HCT116 (cell line): ENCODE measurements around the gene GREM2. TPM values are rescaled to one million over a fixed set of nuclear protein-coding genes. Genes with fewer than 3 reads are reported as not detected.

Source experiments
- ATAC-seq: fragments of 200-7000 bp; cut with Tn5 transposase; 2 replicates; pipeline ENCODE4 v1.9.1; 2020; ENCODE audit warnings: mild to moderate bottlenecking, moderate library complexity
- BruUV-seq: library from RNA; stranded (reverse); fragments of 400-500 nt; replicated peaks from 2 replicates; lab custom pipeline; 2021; lab: Mats Ljungman, UMichigan
- CTCF ChIA-PET: fragments of 300-600 bp; sonication (Branson Sonifier 250); formaldehyde crosslinking; loops from one replicate; lab custom pipeline; 2021; ENCODE audit warnings: antibody characterized with exemption; lab: Charles Lee
- POLR2A ChIA-PET: fragments of 300-600, 350-600 bp; sonication (Branson Sonifier 250); formaldehyde crosslinking; loops from one replicate; lab custom pipeline; 2021; ENCODE audit warnings: antibody characterized with exemption; lab: Charles Lee
- RAD21 ChIA-PET, 2 experiments: fragments of 300-600 bp; sonication (Branson Sonifier 250); formaldehyde crosslinking; loops; one replicate each; lab custom pipeline; 2023; ENCODE audit warnings: low total read pairs in 2 of 2; ENCODE audit not compliant: uncharacterized antibody in 2 of 2, unreplicated experiment in 2 of 2, low non-redundant PET in 1 of 2; lab: Charles Lee
- DNase-seq: peaks from one replicate; pipeline ENCODE4 v3.0.0-alpha.2; 2010; ENCODE audit warnings: low read depth, low spot score
- H2AFZ ChIP-seq: fragments of 200-600 bp; shearing (Covaris generic), sonication (generic); 2 replicates; pipeline ENCODE4 v1.6.1; 2017; ENCODE audit warnings: low read depth, mixed run types, mixed read lengths, antibody characterized with exemption, low read length; ENCODE audit not compliant: poor library complexity, severe bottlenecking
- H3K27ac ChIP-seq: 2 replicates; pipeline ENCODE4 v1.5.1; 2012; ENCODE audit warnings: low read depth, low read length
- H3K27me3 ChIP-seq: fragments of 200-600 bp; sonication (generic); 2 replicates; pipeline ENCODE4 v1.6.1; 2016; ENCODE audit warnings: mixed run types, low read length, mixed read lengths; ENCODE audit not compliant: insufficient read depth
- H3K36me3 ChIP-seq, 2 experiments: fragments of 200-500 bp in 1 of 2; fragments of 200-600 bp in 1 of 2; sonication (Bioruptor generic) in 1 of 2; sonication (generic) in 1 of 2; 2 replicates each; pipeline versions ENCODE4 v1.5.1 to v1.6.1; 2014 to 2016; ENCODE audit warnings: low read length in 2 of 2, inconsistent platforms in 1 of 2, mixed read lengths in 1 of 2, mixed run types in 1 of 2; ENCODE audit not compliant: insufficient read depth in 2 of 2, control insufficient read depth in 1 of 2
- H3K4me1 ChIP-seq, 2 experiments: fragments of 200-600 bp in 1 of 2; sonication (generic) in 1 of 2; 2 replicates each; pipeline versions ENCODE4 v1.5.1 to v1.6.1; 2012 to 2017; ENCODE audit warnings: low read length in 2 of 2, inconsistent platforms in 1 of 2, mild to moderate bottlenecking in 1 of 2, mixed read lengths in 1 of 2, mixed run types in 1 of 2, moderate library complexity in 1 of 2; ENCODE audit not compliant: insufficient read depth in 2 of 2, control insufficient read depth in 1 of 2
- H3K4me2 ChIP-seq: fragments of 200-600 bp; sonication (generic); 2 replicates; pipeline ENCODE4 v1.6.1; 2017; ENCODE audit warnings: mixed run types, low read length, mixed read lengths
- H3K4me3 ChIP-seq, 2 experiments: fragments of 200-600 bp in 1 of 2; sonication (generic) in 1 of 2; replicated peaks in 1 of 2; 2 replicates each; pipeline ENCODE4 v1.5.1; 2011 to 2016; ENCODE audit warnings: low read length in 2 of 2, control low read depth in 1 of 2, low read depth in 1 of 2, mild to moderate bottlenecking in 1 of 2, mixed read lengths in 1 of 2, mixed run types in 1 of 2
- H3K79me2 ChIP-seq: fragments of 200-600 bp; sonication (generic); 2 replicates; pipeline ENCODE4 v1.6.1; 2017; ENCODE audit warnings: mild to moderate bottlenecking, mixed run types, low read length, moderate library complexity, mixed read lengths; ENCODE audit not compliant: insufficient read depth
- H3K9ac ChIP-seq: fragments of 200-600 bp; sonication (generic); 2 replicates; pipeline ENCODE4 v1.6.1; 2016; ENCODE audit warnings: low read length, mixed read lengths
- H3K9me2 ChIP-seq: fragments of 200-600 bp; sonication (generic), shearing (Covaris generic); 2 replicates; pipeline ENCODE4 v1.6.1; 2017; ENCODE audit warnings: mixed run types, mild to moderate bottlenecking, moderate library complexity; ENCODE audit not compliant: insufficient read depth
- H3K9me3 ChIP-seq, 2 experiments: fragments of 200-500 bp in 1 of 2; fragments of 200-600 bp in 1 of 2; sonication (Bioruptor generic) in 1 of 2; sonication (generic) in 1 of 2; 2 replicates each; pipeline ENCODE4 v1.6.1; 2014 to 2017; ENCODE audit warnings: low read length in 2 of 2, mixed read lengths in 2 of 2, inconsistent platforms in 1 of 2, low read depth in 1 of 2, mild to moderate bottlenecking in 1 of 2, mixed run types in 1 of 2, moderate library complexity in 1 of 2; ENCODE audit not compliant: control insufficient read depth in 1 of 2, insufficient read depth in 1 of 2
- H4K20me1 ChIP-seq: fragments of 200-600 bp; sonication (generic), shearing (Covaris generic); 2 replicates; pipeline ENCODE4 v1.6.1; 2017; ENCODE audit warnings: mixed run types, mild to moderate bottlenecking, moderate library complexity; ENCODE audit not compliant: insufficient read depth
- CBX3 ChIP-seq: IDR thresholded peaks from 2 replicates; pipeline ENCODE4 v1.6.1; 2012; ENCODE audit warnings: low read depth
- CEBPB ChIP-seq: IDR thresholded peaks from 2 replicates; pipeline ENCODE4 v1.6.1; 2012; ENCODE audit warnings: low read depth
- EGR1 ChIP-seq: IDR thresholded peaks from 2 replicates; pipeline ENCODE4 v1.6.1; 2012; ENCODE audit warnings: low read depth
- EZH2 ChIP-seq: fragments of 200-600 bp; sonication (generic); IDR thresholded peaks from 2 replicates; pipeline ENCODE4 v1.6.1; 2017; ENCODE audit warnings: antibody characterized with exemption, mixed run types
- EZH2phosphoT487 ChIP-seq: fragments of 200-600 bp; IDR thresholded peaks from 2 replicates; pipeline ENCODE4 v1.6.1; 2018; ENCODE audit warnings: antibody characterized with exemption, borderline replicate concordance
- FOSL1 ChIP-seq: IDR thresholded peaks from 2 replicates; pipeline ENCODE4 v1.6.1; 2012; ENCODE audit warnings: low read depth
- POLR2AphosphoS5 ChIP-seq: IDR thresholded peaks from 2 replicates; pipeline ENCODE4 v1.6.1; 2011; ENCODE audit warnings: mild to moderate bottlenecking, low read depth, low read length, moderate library complexity
- RAD21 ChIP-seq: IDR thresholded peaks from 2 replicates; pipeline ENCODE4 v1.6.1; 2012; ENCODE audit warnings: low read depth, mild to moderate bottlenecking
- SIN3A ChIP-seq: IDR thresholded peaks from 2 replicates; pipeline ENCODE4 v1.6.1; 2012; ENCODE audit warnings: low read depth
- SP1 ChIP-seq: IDR thresholded peaks from 2 replicates; pipeline ENCODE4 v1.6.1; 2012; ENCODE audit warnings: low read depth
- SRF ChIP-seq: IDR thresholded peaks from 2 replicates; pipeline ENCODE4 v1.6.1; 2012; ENCODE audit warnings: low read depth
- YY1 ChIP-seq: IDR thresholded peaks from 2 replicates; pipeline ENCODE4 v1.6.1; 2011; ENCODE audit warnings: low read length, low read depth, moderate library complexity, mild to moderate bottlenecking; ENCODE audit not compliant: insufficient replicate concordance; ENCODE audit errors: extremely low read depth
- ZFX ChIP-seq: fragments of 450-650 bp; IDR thresholded peaks from 2 replicates; pipeline ENCODE4 v1.6.1; 2017
- ZNF274 ChIP-seq: fragments of 200-500 bp; sonication (Bioruptor generic); IDR thresholded peaks from 2 replicates; pipeline ENCODE4 v1.6.1; 2014; ENCODE audit warnings: mild to moderate bottlenecking, low read depth, low read length, inconsistent platforms
- intact Hi-C: fragments of 100-400 bp; cut with micrococcal nuclease; formaldehyde crosslinking; loops from 2 replicates; pipeline ENCODE4 v1.10.0; 2022
- total RNA-seq: library from RNA; stranded (reverse); gene quantifications from one replicate; pipeline ENCODE4 v1.2.1, GENCODE V29; 2021; ENCODE audit not compliant: unreplicated experiment
- TF ChIP-seq, protein P1 (sequence below): IDR thresholded peaks from 2 replicates; pipeline ENCODE4 v1.6.1; 2012
- TF ChIP-seq, protein P2 (sequence below): IDR thresholded peaks from 2 replicates; pipeline ENCODE4 v1.6.1; 2012
- TF ChIP-seq, protein P3 (sequence below): IDR thresholded peaks from 2 replicates; pipeline ENCODE4 v1.6.1; 2012; ENCODE audit warnings: low read depth
- TF ChIP-seq, protein P4 (sequence below), 3 experiments: fragments of 200-600 bp in 1 of 3; sonication (generic) in 1 of 3; IDR thresholded peaks in 2 of 3; conservative IDR thresholded peaks in 1 of 3; 2 replicates each; pipeline ENCODE4 v1.5.1; 2012 to 2017; ENCODE audit warnings: low read depth in 2 of 3, low read length in 2 of 3, antibody characterized with exemption in 1 of 3, borderline replicate concordance in 1 of 3, control low read depth in 1 of 3, mild to moderate bottlenecking in 1 of 3, mixed read lengths in 1 of 3, mixed run types in 1 of 3, moderate library complexity in 1 of 3; ENCODE audit not compliant: insufficient read depth in 1 of 3

The GREM2 gene
- total RNA-seq, 1 experiment from 2014 or later: not detected

DNA sequence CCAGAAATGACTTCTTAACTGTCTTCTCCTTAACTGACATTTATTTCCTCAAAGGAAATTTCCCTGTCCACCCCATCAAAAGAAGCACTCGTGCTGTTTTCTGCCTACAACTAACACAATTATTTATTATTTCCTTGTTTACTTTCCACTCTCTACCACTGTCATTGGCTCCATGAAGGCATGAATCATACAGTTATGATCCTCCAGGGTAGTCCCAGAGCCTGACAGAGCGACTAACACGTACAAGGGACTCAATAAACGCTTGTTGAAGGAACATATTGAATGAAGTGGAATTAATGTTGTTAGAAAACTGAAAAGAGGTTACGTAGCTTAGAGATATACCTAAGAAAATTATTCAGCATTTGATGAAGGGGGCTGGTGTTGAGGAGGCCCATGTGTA lies 20.9 kb downstream of the GREM2 start:
- no peak for DNase-seq
- TF ChIP-seq, protein P1, sequence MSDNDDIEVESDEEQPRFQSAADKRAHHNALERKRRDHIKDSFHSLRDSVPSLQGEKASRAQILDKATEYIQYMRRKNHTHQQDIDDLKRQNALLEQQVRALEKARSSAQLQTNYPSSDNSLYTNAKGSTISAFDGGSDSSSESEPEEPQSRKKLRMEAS: no peak
- no peak for TF ChIP-seq CBX3
- no peak for TF ChIP-seq ZFX
- no peak for TF ChIP-seq POLR2AphosphoS5
- no peak for TF ChIP-seq RAD21
- TF ChIP-seq SP1: no peak
- TF ChIP-seq EGR1: no peak
- no peak for TF ChIP-seq SIN3A
- TF ChIP-seq, protein P2, sequence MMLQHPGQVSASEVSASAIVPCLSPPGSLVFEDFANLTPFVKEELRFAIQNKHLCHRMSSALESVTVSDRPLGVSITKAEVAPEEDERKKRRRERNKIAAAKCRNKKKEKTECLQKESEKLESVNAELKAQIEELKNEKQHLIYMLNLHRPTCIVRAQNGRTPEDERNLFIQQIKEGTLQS: no peak
- no peak for TF ChIP-seq EZH2
- TF ChIP-seq, protein P3, sequence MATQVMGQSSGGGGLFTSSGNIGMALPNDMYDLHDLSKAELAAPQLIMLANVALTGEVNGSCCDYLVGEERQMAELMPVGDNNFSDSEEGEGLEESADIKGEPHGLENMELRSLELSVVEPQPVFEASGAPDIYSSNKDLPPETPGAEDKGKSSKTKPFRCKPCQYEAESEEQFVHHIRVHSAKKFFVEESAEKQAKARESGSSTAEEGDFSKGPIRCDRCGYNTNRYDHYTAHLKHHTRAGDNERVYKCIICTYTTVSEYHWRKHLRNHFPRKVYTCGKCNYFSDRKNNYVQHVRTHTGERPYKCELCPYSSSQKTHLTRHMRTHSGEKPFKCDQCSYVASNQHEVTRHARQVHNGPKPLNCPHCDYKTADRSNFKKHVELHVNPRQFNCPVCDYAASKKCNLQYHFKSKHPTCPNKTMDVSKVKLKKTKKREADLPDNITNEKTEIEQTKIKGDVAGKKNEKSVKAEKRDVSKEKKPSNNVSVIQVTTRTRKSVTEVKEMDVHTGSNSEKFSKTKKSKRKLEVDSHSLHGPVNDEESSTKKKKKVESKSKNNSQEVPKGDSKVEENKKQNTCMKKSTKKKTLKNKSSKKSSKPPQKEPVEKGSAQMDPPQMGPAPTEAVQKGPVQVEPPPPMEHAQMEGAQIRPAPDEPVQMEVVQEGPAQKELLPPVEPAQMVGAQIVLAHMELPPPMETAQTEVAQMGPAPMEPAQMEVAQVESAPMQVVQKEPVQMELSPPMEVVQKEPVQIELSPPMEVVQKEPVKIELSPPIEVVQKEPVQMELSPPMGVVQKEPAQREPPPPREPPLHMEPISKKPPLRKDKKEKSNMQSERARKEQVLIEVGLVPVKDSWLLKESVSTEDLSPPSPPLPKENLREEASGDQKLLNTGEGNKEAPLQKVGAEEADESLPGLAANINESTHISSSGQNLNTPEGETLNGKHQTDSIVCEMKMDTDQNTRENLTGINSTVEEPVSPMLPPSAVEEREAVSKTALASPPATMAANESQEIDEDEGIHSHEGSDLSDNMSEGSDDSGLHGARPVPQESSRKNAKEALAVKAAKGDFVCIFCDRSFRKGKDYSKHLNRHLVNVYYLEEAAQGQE: no peak
- TF ChIP-seq CEBPB: no peak
- no peak for TF ChIP-seq EZH2phosphoT487
- TF ChIP-seq YY1: no peak
- TF ChIP-seq FOSL1: no peak
- TF ChIP-seq, protein P4, sequence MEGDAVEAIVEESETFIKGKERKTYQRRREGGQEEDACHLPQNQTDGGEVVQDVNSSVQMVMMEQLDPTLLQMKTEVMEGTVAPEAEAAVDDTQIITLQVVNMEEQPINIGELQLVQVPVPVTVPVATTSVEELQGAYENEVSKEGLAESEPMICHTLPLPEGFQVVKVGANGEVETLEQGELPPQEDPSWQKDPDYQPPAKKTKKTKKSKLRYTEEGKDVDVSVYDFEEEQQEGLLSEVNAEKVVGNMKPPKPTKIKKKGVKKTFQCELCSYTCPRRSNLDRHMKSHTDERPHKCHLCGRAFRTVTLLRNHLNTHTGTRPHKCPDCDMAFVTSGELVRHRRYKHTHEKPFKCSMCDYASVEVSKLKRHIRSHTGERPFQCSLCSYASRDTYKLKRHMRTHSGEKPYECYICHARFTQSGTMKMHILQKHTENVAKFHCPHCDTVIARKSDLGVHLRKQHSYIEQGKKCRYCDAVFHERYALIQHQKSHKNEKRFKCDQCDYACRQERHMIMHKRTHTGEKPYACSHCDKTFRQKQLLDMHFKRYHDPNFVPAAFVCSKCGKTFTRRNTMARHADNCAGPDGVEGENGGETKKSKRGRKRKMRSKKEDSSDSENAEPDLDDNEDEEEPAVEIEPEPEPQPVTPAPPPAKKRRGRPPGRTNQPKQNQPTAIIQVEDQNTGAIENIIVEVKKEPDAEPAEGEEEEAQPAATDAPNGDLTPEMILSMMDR (IDR thresholded peaks at IDR 0.05 in 2 of 3, conservative IDR thresholded peaks at IDR 0.05 in 1 of 3; ENCODE audit: borderline replicate concordance in 1 of 3, insufficient read depth in 1 of 3, low read depth in 2 of 3, low read length in 2 of 3): no peak
- TF ChIP-seq SRF: no peak
- TF ChIP-seq ZNF274: no peak
- TF ChIP-seq, all 23 proteins: peak for 0
- no peak overlapping the region for H3K4me3 ChIP-seq
- H4K20me1 ChIP-seq: no peaks in the 10 kb centered on the region
- no peaks in the 10 kb centered on the region for H3K36me3 ChIP-seq
- H3K79me2 ChIP-seq: no peaks in the 10 kb centered on the region
- intact Hi-C loops: no loop called here
- H3K27me3 ChIP-seq: no peaks in the 10 kb centered on the region
- no peak for ATAC-seq
- POLR2A ChIA-PET: no interaction called here
- no peak overlapping the region for H3K9ac ChIP-seq
- BruUV-seq: no TSS peak
- no peak overlapping the region for H2AFZ ChIP-seq
- no peak overlapping the region for H3K4me2 ChIP-seq
- RAD21 ChIA-PET: no interaction called here
- no peak overlapping the region for H3K27ac ChIP-seq
- no peaks in the 10 kb centered on the region for H3K9me2 ChIP-seq
- CTCF ChIA-PET: no interaction called here
- peaks cover 5 to 20% of the 10 kb centered on the region in 2 experiments; a peak in 2 of 4 replicates for H3K9me3 ChIP-seq
- H3K4me1 ChIP-seq: no peaks in the 10 kb centered on the region
